NCI-H510A treated with DMSO at 0.1 percent for 48 hours (cell line): Measurements from ENCODE around the gene SOX13.
"Not testable (repeated sequence)": the region's sequence is repeated elsewhere in the genome, so short reads cannot be mapped to it uniquely, and the experiment has no call there.

Experiments used
- DNase-seq: peaks from one replicate; lab custom pipeline; 2025; lab: John Stamatoyannopoulos, UW

Gene SOX13

DNA sequence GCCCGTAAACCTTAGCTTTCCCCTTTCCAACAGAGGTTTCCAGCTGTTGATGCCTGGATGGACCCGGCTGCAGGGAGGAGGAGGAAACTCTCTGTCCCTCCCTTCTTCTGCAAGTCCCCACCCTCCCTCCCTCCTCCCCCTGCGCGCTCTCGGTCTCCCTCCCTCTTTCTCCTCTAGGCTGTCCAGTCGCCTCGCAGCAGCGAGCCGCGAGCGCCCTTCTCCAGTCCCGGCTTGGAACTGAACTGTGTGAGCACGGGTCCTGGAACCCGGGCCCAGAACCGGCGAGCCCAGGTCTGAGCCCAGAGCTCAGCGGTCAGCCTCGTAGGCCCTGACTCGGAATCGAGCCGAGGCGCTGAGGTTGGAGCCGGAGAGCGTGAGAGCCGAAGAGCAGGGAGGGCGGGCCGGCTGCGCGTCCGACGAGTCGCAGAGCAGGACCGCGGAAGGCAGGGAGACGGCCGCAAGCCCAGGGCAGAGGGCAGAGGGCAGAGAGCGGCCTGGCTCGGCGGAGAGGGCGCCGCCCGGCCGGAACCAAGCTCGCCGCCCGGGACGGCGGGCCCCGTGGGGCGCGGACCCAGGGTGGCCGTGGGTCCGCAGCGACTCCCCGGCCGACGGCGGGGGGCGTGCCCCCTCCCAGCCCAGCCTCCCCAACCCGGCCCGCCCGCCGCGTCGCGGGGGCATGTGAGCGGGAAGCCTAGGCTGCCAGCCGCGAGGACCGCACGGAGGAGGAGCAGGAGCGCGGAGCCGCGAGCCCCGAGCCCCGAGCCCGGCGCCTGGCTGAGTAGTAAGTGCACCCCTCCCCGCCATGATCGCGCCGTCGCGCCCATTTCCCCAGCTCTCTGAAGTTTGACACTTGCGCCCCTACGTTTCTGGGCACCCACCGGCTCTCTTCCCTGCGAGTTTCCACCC, at the start of gene SOX13:
SOX13 (plus strand) TSS at position 185 of the 906 bp plus-strand sequence. CDS start 39,801 bp downstream, outside the sequence.
- DNase-seq, result peak; percentile 84

DNA sequence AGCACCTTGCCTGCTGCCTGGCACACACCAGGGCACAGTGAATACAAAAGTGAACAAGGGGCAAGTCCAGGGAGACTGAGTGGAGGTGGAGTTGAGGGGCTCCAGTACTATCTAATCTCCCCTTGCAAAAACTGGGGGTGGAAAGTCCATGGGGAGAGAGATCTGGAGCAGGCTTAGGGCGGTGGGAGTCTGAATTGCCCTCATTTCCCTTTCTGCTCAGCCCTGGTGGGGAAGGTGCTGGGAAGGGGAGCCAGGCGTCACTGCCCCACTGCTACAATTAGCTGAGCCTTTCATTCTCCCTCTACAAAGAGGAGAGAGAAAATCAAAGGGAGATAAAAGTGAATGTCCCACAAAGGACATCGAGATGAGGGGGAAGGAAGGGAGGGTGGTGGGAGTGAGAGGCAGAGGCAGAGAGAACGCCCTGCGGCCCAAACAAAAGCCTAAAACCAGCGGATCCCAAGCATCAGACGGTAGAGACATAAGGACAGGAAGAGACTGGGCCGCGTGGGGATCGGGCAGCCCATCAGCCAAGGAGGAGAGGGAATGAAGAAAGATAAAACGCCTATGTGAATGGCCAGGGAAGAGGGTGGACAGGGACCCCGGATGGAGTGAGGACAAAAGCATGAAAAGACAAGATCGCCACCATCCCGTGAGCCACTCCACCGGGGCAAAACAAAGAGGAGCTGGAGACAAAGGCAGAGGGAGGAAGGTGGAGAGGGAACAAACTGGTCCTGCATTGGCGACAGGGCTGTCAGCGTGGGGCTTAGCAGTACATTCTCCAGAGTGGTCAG, 46.8 kb upstream of the SOX13 start:
- DNase-seq, result no peak

GRCh38 chr1:204027446-204027845, 45.5 kb upstream of the SOX13 start:
- no peak for DNase-seq

DNA sequence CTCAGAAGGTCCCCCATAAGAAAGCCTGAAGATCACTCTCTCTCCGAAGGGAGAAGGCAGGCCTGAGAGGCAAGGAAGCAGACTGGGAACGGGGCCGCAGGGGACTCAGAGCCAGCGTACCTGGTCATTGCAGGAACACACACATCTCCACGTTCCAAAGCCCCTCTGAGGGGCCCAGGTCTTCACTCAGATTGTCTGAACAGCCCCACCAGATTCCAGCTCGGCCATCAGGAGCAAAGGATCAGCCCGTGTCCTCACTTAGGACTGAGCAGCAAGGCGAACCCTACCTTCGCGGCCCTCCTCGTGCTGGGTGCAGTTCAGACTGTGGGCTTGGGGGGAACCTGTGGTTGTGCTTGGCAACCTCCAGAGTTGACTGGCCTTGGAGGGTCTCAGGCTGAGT, 43.9 kb upstream of the SOX13 start:
- DNase-seq, result no peak

- no peak for DNase-seq
Observed at GRCh38 chr1:204031098-204031710, 41.7 kb upstream of the SOX13 start.

DNA sequence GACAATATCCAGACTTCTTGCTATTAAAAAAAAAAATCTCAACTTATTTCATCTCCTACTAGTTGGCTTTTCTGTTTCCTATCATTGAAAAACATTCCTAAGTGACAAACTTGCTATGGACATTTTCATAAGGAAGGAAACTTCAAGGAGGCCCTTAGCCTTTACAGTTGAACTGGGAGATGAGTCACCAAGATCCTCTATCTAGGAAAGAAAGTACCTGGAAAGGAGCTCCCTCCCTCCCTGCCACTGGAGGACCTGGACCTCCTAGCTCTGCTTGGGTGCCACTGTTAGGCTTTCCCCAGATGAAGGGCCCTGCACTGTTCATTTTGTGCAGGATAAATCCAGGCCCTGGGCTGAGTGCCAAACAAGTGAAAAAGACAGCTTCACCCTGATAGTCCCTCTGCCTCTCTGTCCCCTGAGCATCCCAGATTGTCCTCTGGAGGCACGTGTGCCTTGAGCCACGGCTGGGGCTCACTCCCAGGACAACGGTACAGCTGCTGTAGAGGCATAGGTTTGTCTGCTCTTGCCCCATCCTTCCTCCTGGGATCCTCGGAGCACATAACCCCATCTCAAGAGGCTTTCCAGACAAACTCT, 40.2 kb upstream of the SOX13 start:
- DNase-seq, result no peak

DNA sequence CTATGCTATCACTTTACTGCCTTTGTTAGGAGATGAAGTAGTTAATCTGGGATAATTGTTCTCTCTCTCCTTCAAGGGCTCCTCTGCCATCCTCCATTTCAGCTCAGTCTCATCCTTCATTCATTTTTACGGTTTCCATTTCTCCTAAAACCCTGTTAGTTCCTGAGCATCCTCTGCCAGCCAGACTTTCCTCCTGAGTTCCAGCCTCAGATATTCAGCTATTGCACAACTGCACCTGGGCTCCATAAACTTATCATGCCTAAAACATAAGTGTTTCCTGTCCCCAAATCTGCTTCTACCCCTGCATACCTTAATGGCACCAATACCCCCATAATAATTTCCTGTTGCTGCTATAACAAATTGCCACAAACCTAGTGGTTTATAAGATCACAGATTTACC, 39.6 kb upstream of the SOX13 start:
- no peak for DNase-seq

- peak; percentile 58 for DNase-seq
Observed at GRCh38 chr1:204036882-204037655, 35.8 kb upstream of the SOX13 start.

DNA sequence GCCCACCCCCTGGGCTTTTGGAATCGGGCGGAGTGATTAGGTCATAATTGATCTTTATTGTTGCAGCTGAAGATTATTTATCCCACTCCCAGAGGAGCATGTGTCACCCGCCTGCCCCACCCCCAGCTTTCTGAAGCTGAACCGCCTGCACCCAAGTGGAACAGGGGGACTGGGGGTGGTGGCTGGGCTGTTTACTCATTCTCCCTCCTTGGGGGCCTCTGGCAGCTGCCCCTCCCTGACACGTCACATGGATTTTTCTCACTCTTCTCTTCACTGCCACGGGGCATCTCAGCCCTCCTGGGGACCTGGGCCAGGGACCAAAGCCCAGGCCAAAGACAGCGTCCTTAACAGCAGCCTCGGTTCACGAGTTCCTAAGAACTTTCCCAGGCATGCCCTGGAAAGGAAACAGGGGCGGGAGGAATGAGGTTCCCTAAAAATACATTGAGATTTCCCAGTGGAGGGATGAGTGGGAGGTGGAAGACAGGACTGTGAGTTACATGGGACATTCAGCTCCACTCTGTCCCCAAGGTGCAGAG, 31.6 kb upstream of the SOX13 start:
- DNase-seq, result no peak

GRCh38 chr1:204041803-204042505, 31.0 kb upstream of the SOX13 start:
- DNase-seq, result no peak

- no peak for DNase-seq
Observed at GRCh38 chr1:204042516-204042915, 30.4 kb upstream of the SOX13 start.

- no peak for DNase-seq
Observed at GRCh38 chr1:204043680-204044079, 29.2 kb upstream of the SOX13 start.

GRCh38 chr1:204044448-204044847, 28.5 kb upstream of the SOX13 start:
- DNase-seq, result no peak

GRCh38 chr1:204045430-204045829, 27.5 kb upstream of the SOX13 start:
- DNase-seq, result no peak

DNA sequence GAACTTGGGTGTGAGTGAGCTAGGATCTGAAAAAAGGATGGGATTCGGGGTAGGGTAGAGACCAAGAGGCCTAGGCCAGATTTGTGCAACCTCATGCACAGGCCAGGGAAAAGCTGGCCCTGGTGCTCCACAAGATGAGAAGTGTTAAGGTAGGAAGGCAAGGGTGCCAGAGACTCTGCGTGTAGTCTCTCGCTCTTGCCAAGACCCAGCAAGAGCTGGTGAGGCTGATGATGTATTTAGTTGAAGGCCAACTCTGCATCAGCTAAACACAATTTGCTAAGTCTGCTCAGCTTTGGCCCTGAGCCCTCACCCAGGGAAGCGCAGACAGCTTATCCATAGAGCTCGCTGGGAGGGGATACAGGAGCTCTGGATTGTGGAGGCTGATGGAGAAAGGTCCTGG, 26.6 kb upstream of the SOX13 start:
- no peak for DNase-seq

DNA sequence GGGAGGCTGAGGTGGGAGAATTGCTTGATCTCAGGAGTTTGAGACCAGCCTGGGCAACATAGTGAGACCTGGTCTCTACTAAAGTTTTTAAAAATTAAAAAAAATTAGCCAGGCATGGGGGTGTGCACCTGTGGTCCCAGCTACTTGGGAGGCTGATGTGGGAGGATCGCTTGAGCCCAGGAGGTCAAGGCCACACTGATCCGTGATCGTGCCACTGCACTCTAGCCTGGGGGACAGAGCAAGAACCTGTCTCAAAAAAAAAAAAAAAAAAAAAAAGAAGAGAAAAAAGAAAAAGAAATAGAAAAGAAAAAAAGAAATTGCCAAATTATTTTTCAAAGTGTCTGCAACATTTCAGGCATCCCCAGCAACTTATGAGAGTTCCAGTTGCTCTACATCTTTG, 24.1 kb upstream of the SOX13 start:
- not testable (repeated sequence) for DNase-seq

GRCh38 chr1:204051258-204051657, 21.7 kb upstream of the SOX13 start:
- DNase-seq, result no peak

GRCh38 chr1:204051718-204052117, 21.2 kb upstream of the SOX13 start:
- DNase-seq, result no peak

- DNase-seq, result no peak
Observed at GRCh38 chr1:204053893-204054292, 19.0 kb upstream of the SOX13 start.

- DNase-seq, result no peak
Observed at GRCh38 chr1:204059970-204060369, 12.9 kb upstream of the SOX13 start.

DNA sequence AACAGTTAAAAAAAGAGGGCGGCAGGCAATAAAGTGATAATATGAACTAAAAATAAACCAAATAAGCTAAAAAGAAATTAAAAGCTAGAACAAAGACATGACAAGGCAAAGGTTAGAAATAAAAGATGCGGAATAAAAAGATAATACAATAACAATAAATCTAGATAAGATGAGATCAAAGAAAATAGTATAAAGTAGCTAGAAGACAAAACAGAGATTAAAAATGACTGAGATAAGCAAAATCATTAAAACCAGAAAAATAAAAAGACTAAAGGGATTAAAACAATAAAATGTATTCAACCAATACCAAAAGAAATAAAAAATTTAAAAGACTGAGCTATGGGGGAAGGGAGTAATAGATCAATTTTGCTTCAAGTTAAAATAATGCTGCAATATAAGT, 10.8 kb upstream of the SOX13 start:
- no peak for DNase-seq
